ENCODE results near the gene HMOX1.

HMOX1 gene

DNA sequence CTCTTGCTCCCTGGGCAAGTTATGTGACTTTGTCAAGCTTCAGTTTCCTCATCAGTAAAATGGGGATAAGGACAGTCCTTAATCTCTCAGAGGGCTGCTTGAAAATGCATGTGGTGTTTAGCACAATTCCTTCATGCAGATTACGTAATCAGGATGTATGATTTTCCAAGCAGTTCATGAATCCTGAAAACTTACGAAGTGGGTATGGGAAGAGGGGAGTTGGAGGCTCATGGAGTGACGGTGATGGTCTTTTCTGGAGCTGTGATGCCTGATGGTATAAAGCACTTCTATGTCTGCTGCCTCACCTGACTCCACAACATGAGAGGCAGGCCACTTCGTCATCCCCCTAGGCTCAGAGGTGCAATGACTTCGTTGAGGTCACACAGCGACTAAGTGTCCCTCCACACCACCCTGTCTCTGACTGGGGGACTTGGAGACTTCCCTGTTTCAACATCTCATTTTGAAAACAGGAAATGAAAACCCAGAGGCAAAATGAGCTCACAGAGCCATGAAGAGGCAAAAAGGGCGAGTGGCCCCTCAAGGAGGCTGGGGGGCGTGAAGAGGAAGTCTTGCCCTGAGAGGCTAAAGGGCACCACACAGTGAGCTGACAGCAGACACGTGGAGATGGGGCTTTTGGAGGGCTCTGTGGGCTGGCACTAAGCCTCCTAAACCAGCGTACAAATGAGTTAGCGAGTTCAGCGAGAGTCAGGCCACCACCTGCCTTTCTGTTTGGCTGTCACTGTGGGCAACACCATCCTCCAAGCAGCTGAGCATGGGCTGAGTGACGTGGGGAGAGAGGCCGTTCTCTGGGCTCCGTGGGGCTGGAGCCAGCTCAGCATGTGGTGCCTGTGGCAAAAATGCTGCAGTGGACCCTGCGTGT lies 29.1 kb downstream of the HMOX1 start:
- H3K9me3 ChIP-seq (ENCODE audit: low read length) = no peaks in the 10 kb centered on the region
- no peaks in the 10 kb centered on the region for H3K4me1 ChIP-seq (ENCODE audit: insufficient read depth, low read length)
- H3K4me3 ChIP-seq (ENCODE audit: low read length) = no peak overlapping the region
- H3K36me3 ChIP-seq (ENCODE audit: insufficient read depth, low read length) = peaks cover 85% of the 10 kb centered on the region
- no peak overlapping the region for H2AFZ ChIP-seq (ENCODE audit: low read depth, low read length)
- H3K27me3 ChIP-seq (ENCODE audit: insufficient read depth, low read length) = no peaks in the 10 kb centered on the region

DNA sequence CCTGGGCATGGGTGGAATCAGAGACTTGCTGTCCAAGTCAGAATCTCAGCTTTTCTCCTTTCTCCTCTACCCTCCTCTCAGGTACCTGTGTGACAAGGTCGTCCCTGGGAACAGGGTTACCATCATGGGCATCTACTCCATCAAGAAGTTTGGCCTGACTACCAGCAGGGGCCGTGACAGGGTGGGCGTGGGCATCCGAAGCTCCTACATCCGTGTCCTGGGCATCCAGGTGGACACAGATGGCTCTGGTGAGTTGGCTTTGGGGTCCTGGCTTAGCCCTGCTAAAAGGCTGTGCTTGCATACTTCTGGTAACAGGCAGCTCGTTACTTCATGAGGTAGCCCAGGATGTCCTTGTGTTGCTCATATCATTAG lies 29.8 kb downstream of the HMOX1 start:
- Histone ChIP-seq H3K4me3 (ENCODE audit: low read length) (no peak overlapping the region), H3K4me1 (ENCODE audit: insufficient read depth, low read length) (no peaks in the 10 kb centered on the region), H2AFZ (ENCODE audit: low read depth, low read length) (no peak overlapping the region), H3K27me3 (ENCODE audit: insufficient read depth, low read length) (no peaks in the 10 kb centered on the region), H3K9me3 (ENCODE audit: low read length) (no peaks in the 10 kb centered on the region), H3K36me3 (ENCODE audit: insufficient read depth, low read length) (peaks cover 91% of the 10 kb centered on the region)

DNA sequence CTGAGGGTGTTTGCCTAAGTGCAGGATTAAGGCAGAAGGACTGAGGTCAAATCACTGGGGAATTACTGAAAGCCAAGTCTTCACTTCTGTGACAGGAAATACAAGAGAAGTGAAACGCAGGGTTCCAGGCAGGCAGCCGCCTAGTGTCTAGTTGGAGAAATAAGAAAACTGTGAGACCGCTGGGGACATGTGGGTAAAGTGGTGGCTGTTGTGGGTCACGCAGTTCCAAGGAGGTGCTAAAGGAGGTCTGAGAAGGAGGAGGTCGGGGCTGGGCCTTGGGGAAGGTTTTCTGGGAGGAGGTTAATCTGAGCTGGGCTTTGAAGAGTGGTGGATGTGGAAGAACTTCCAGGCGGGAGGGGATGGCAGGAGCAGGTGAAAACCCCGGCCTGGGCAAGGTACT lies 30.2 kb downstream of the HMOX1 start:
- Histone ChIP-seq H3K4me3 (ENCODE audit: low read length) (no peak overlapping the region), H3K9me3 (ENCODE audit: low read length) (no peaks in the 10 kb centered on the region), H2AFZ (ENCODE audit: low read depth, low read length) (no peak overlapping the region), H3K36me3 (ENCODE audit: insufficient read depth, low read length) (peaks cover 93% of the 10 kb centered on the region), H3K4me1 (ENCODE audit: insufficient read depth, low read length) (no peaks in the 10 kb centered on the region), H3K27me3 (ENCODE audit: insufficient read depth, low read length) (no peaks in the 10 kb centered on the region)

DNA sequence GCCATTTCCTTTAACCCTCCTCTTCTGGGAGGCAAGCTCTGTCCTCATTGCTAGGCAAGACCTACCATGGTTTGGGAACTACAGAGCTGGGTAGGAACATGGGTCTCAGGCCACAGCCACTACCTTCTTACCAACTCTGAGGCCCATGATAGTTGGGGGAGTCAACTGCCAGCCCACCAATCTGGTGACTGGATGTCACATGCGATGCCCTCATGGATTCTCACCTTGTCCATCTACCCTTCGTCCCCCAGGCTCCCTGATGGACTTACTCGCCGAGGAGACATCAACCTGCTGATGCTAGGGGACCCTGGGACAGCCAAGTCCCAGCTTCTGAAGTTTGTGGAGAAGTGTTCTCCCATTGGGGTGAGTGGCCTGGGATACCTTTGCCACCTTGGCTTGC lies 32.7 kb downstream of the HMOX1 start:
- no peaks in the 10 kb centered on the region for H3K4me1 ChIP-seq (ENCODE audit: insufficient read depth, low read length)
- H2AFZ ChIP-seq (ENCODE audit: low read depth, low read length) = no peak overlapping the region
- peaks cover 88% of the 10 kb centered on the region for H3K36me3 ChIP-seq (ENCODE audit: insufficient read depth, low read length)
- no peaks in the 10 kb centered on the region for H3K27me3 ChIP-seq (ENCODE audit: insufficient read depth, low read length)
- no peaks in the 10 kb centered on the region for H3K9me3 ChIP-seq (ENCODE audit: low read length)
- no peak overlapping the region for H3K4me3 ChIP-seq (ENCODE audit: low read length)

DNA sequence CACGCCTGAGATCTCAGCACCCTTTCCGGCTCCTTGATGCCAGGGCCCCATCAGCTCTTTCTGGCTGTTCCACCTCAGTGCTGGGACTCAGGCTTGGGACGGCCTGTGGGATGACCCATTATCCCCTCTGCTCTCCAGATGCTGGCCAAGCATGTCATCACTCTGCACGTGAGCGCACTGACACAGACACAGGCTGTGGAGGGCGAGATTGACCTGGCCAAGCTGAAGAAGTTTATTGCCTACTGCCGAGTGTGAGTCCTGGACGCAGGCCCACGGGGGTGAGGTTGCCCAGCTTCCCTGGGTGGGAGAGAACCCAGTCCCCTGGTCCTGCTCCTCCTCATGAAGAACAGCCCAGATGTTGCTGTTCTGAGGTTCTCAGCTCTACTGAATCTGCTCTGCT lies 36.7 kb downstream of the HMOX1 start:
- Histone ChIP-seq H2AFZ (ENCODE audit: low read depth, low read length) (no peak overlapping the region), H3K9me3 (ENCODE audit: low read length) (no peaks in the 10 kb centered on the region), H3K27me3 (ENCODE audit: insufficient read depth, low read length) (no peaks in the 10 kb centered on the region), H3K36me3 (ENCODE audit: insufficient read depth, low read length) (peaks cover 88% of the 10 kb centered on the region), H3K4me3 (ENCODE audit: low read length) (no peak overlapping the region), H3K4me1 (ENCODE audit: insufficient read depth, low read length) (no peaks in the 10 kb centered on the region)

DNA sequence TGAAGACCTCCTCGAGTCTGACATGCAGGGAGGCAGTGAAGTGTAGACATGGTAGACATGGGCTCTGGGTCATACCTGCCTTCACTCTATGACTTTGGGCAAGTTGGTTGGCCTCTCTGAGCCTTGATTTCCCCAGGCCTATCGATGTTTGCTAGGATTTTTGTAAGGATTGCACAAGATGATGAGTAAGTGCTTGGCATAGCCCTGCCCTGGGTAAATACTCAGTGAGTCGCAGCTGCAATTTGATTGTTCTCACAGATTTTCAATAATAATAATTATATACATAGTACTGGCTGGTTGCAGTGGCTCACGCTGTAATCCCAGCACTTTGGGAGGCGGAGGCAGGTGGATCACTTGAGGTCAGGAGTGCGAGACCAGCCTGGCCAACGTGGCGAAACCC lies 37.2 kb downstream of the HMOX1 start:
- H3K36me3 ChIP-seq (ENCODE audit: insufficient read depth, low read length) = peaks cover 89% of the 10 kb centered on the region
- H2AFZ ChIP-seq (ENCODE audit: low read depth, low read length) = no peak overlapping the region
- no peaks in the 10 kb centered on the region for H3K27me3 ChIP-seq (ENCODE audit: insufficient read depth, low read length)
- H3K4me1 ChIP-seq (ENCODE audit: insufficient read depth, low read length) = no peaks in the 10 kb centered on the region
- no peak overlapping the region for H3K4me3 ChIP-seq (ENCODE audit: low read length)
- no peaks in the 10 kb centered on the region for H3K9me3 ChIP-seq (ENCODE audit: low read length)

DNA sequence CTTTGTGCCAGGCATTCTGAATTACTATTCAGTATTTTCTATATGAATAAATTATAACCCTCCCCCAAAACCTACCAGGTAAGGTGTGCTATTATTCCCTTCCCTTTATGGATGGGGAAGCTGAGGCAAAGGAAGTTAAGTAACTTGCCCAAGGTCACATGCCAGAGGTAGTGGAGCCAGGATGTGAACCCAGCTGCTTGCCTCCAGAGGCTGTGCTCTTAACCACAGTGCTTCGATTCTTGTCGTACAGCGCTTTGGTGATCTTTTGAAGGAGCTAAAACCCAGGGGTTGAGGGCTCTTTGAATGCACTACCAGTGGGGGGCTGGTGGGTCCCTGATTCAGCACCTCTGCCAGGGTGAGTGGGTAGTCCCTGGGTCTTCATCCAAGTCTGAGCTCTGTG lies 37.8 kb downstream of the HMOX1 start:
- H3K27me3 ChIP-seq (ENCODE audit: insufficient read depth, low read length) = no peaks in the 10 kb centered on the region
- no peaks in the 10 kb centered on the region for H3K4me1 ChIP-seq (ENCODE audit: insufficient read depth, low read length)
- no peak overlapping the region for H2AFZ ChIP-seq (ENCODE audit: low read depth, low read length)
- peaks cover 89% of the 10 kb centered on the region for H3K36me3 ChIP-seq (ENCODE audit: insufficient read depth, low read length)
- H3K4me3 ChIP-seq (ENCODE audit: low read length) = no peak overlapping the region
- H3K9me3 ChIP-seq (ENCODE audit: low read length) = no peaks in the 10 kb centered on the region

DNA sequence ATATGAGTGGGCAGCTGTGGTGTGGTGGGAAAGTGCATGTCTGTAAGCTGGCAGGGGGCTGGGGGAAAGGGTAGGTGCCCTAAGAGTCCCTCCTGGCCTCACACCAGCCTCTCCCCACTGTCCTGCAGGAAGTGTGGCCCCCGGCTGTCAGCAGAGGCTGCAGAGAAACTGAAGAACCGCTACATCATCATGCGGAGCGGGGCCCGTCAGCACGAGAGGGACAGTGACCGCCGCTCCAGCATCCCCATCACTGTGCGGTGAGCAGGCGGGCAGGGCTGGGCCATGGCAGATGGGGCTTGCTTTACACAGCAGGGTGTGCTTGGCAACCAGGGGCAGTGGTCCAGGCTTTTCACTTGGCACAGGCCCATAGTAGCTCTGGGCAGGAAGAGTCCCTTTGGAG lies 38.9 kb downstream of the HMOX1 start:
- H3K27me3 ChIP-seq (ENCODE audit: insufficient read depth, low read length) = no peaks in the 10 kb centered on the region
- peaks cover 91% of the 10 kb centered on the region for H3K36me3 ChIP-seq (ENCODE audit: insufficient read depth, low read length)
- H2AFZ ChIP-seq (ENCODE audit: low read depth, low read length) = no peak overlapping the region
- no peaks in the 10 kb centered on the region for H3K4me1 ChIP-seq (ENCODE audit: insufficient read depth, low read length)
- no peaks in the 10 kb centered on the region for H3K9me3 ChIP-seq (ENCODE audit: low read length)
- H3K4me3 ChIP-seq (ENCODE audit: low read length) = no peak overlapping the region

DNA sequence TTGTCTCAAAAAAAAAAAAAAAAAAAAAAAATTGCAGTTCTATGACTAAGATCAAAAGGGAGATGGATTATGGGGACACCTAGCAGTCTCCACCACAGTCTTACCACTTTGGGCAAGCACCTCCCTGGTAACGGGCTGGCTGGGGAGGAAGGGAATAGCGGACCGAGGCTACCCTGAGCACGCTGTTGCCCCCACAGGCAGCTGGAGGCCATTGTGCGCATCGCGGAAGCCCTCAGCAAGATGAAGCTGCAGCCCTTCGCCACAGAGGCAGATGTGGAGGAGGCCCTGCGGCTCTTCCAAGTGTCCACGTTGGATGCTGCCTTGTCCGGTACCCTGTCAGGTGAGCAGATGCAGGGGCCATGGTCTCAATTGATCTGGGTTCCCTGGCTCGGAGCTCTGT lies 40.2 kb downstream of the HMOX1 start:
- H3K4me3 ChIP-seq (ENCODE audit: low read length) = no peak overlapping the region
- H2AFZ ChIP-seq (ENCODE audit: low read depth, low read length) = no peak overlapping the region
- H3K9me3 ChIP-seq (ENCODE audit: low read length) = no peaks in the 10 kb centered on the region
- H3K4me1 ChIP-seq (ENCODE audit: insufficient read depth, low read length) = peaks cover 7% of the 10 kb centered on the region
- no peaks in the 10 kb centered on the region for H3K27me3 ChIP-seq (ENCODE audit: insufficient read depth, low read length)
- H3K36me3 ChIP-seq (ENCODE audit: insufficient read depth, low read length) = peaks cover 85% of the 10 kb centered on the region

DNA sequence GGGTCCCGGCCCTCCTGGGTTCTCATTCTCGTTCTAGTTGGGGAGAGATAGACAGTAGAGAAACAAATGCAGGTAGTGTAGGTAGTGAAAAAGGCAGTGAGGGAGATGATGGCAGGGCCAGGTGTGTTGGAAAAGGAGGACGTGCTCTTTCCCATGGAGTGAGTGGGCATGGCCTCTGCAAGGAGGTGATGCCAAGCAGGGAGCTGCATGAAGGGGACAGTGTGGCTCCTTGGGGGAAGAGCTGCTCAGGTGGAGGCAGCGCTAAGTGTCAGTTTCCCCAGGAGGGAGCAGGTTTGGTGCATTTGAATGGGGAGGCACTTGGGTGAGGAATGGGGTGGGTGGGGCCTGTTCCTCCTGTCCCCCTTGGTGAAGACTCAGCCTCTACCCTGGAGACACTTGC lies 41.2 kb downstream of the HMOX1 start:
- Histone ChIP-seq H3K27me3 (ENCODE audit: insufficient read depth, low read length) (no peaks in the 10 kb centered on the region), H3K4me1 (ENCODE audit: insufficient read depth, low read length) (peaks cover 14% of the 10 kb centered on the region), H3K4me3 (ENCODE audit: low read length) (no peak overlapping the region), H2AFZ (ENCODE audit: low read depth, low read length) (no peak overlapping the region), H3K36me3 (ENCODE audit: insufficient read depth, low read length) (peaks cover 75% of the 10 kb centered on the region), H3K9me3 (ENCODE audit: low read length) (no peaks in the 10 kb centered on the region)

DNA sequence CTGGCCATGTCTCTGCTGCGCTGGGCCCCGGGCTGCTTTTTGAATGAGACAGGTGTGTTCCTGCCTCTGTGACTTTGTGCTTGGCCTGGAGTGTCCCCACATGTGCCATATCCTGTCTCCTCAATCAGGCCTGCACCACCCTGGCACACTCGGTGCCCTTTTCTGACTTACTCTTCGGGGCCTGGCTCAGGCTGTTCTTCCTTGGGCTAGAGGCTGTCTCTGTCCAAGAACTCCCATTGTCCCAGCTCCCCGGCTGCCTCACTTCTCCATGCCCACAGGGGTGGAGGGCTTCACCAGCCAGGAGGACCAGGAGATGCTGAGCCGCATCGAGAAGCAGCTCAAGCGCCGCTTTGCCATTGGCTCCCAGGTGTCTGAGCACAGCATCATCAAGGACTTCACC lies 42.0 kb downstream of the HMOX1 start:
- peaks cover 14% of the 10 kb centered on the region for H3K4me1 ChIP-seq (ENCODE audit: insufficient read depth, low read length)
- H2AFZ ChIP-seq (ENCODE audit: low read depth, low read length) = no peak overlapping the region
- H3K4me3 ChIP-seq (ENCODE audit: low read length) = no peak overlapping the region

DNA sequence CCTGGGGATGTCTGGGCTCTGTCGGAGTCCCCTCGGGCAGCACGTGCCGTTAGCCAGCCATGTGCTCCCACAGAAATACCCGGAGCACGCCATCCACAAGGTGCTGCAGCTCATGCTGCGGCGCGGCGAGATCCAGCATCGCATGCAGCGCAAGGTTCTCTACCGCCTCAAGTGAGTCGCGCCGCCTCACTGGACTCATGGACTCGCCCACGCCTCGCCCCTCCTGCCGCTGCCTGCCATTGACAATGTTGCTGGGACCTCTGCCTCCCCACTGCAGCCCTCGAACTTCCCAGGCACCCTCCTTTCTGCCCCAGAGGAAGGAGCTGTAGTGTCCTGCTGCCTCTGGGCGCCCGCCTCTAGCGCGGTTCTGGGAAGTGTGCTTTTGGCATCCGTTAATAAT lies 43.2 kb downstream of the HMOX1 start:
- Histone ChIP-seq H3K4me1 (ENCODE audit: insufficient read depth, low read length) (peaks cover 14% of the 10 kb centered on the region), H3K9me3 (ENCODE audit: low read length) (no peaks in the 10 kb centered on the region), H3K4me3 (ENCODE audit: low read length) (no peak overlapping the region), H2AFZ (ENCODE audit: low read depth, low read length) (no peak overlapping the region), H3K36me3 (ENCODE audit: insufficient read depth, low read length) (peaks cover 61% of the 10 kb centered on the region), H3K27me3 (ENCODE audit: insufficient read depth, low read length) (no peaks in the 10 kb centered on the region)

More for the DNA sequence above, 42.0 kb downstream of the HMOX1 start:
- Histone ChIP-seq H3K36me3 (ENCODE audit: insufficient read depth, low read length) (peaks cover 68% of the 10 kb centered on the region), H3K9me3 (ENCODE audit: low read length) (no peaks in the 10 kb centered on the region), H3K27me3 (ENCODE audit: insufficient read depth, low read length) (no peaks in the 10 kb centered on the region)

DNA sequence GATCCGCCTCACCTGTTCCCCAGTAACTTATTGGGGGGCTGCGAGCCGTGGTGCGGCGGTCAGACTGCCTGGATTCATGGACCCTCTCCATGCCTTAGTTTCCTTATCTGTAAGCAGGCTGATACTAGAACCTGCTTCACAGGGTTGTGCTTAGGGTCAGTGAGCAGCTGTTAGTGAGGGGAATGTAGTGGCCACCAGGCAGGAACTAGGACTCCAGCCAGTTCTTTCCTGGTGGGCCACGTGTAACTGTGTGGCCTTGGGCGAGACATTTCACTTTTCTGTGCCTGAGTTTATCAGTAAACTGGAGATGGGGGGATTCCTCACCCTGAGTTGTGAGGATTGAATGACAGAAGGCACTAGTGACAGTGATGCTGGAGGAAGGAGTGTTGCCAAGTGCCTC lies 43.9 kb downstream of the HMOX1 start:
- peaks cover 14% of the 10 kb centered on the region for H3K4me1 ChIP-seq (ENCODE audit: insufficient read depth, low read length)
- no peaks in the 10 kb centered on the region for H3K9me3 ChIP-seq (ENCODE audit: low read length)
- H2AFZ ChIP-seq (ENCODE audit: low read depth, low read length) = no peak overlapping the region
- peaks cover 54% of the 10 kb centered on the region for H3K36me3 ChIP-seq (ENCODE audit: insufficient read depth, low read length)
- no peaks in the 10 kb centered on the region for H3K27me3 ChIP-seq (ENCODE audit: insufficient read depth, low read length)
- H3K4me3 ChIP-seq (ENCODE audit: low read length) = no peak overlapping the region

DNA sequence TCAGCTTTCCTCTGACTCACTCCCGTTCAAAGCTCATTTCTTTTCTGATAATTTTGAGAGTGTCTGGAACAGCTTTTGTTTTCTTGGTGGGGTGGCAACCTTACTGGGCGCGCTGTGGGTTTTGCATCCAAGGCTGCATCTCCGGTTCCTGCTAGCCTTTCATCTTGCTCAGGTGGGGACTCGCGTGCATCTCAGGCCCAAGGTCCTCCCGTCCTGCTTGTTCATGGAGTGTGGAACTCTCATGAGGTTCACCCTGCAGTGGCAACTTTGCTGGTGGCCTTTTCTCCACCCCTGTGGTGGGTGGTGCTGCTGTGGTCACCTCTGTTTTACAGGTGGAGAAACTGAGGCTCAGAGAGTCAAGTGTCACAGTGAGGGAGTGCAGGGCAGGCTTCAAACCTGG lies 44.6 kb downstream of the HMOX1 start:
- Histone ChIP-seq H3K9me3 (ENCODE audit: low read length) (no peaks in the 10 kb centered on the region), H2AFZ (ENCODE audit: low read depth, low read length) (no peak overlapping the region), H3K4me3 (ENCODE audit: low read length) (no peak overlapping the region), H3K27me3 (ENCODE audit: insufficient read depth, low read length) (no peaks in the 10 kb centered on the region), H3K36me3 (ENCODE audit: insufficient read depth, low read length) (peaks cover 46% of the 10 kb centered on the region), H3K4me1 (ENCODE audit: insufficient read depth, low read length) (peaks cover 14% of the 10 kb centered on the region)

All from neuron (in vitro differentiated cells).